A673 (cell line): ENCODE results near the gene ASAP3.

ENCODE experiments used
- EZH2 ChIP-seq: fragments of 200-600 bp; sonication (generic); IDR thresholded peaks from 2 replicates; pipeline ENCODE4 v1.6.1; 2017; ENCODE audit warnings: borderline replicate concordance, low read depth, mild to moderate bottlenecking, mixed read lengths, antibody characterized with exemption, low read length; ENCODE audit not compliant: poor library complexity, severe bottlenecking
- TF ChIP-seq, protein P1 (sequence below): fragments of 300-800, 200-600 bp; sonication (generic); conservative IDR thresholded peaks from 2 replicates; pipeline ENCODE4 v1.5.1; 2017; ENCODE audit warnings: low read depth, mild to moderate bottlenecking, antibody characterized with exemption, low read length, moderate library complexity, mixed read lengths

DNA sequence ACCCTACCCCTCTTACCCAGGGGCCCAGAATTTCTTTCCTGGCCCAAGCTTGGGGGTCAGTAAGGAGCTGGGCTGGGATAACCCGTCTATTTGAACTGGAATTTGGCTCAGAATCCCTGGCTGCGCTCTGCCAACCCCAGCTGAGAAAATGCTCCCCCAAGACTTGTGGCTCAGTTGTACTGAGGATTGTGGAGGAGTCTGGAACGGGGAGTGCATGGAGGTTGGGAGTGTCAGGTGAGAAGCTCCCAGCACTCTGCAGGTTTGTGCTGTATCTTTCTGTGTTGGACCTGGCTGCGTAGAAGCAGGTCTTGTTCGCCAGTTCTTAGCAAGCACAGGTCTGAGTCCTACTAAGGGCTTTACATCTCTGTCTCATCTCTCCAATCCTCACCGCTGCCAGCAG lies 61.0 kb downstream of the ASAP3 start:
- TF ChIP-seq, protein P1, sequence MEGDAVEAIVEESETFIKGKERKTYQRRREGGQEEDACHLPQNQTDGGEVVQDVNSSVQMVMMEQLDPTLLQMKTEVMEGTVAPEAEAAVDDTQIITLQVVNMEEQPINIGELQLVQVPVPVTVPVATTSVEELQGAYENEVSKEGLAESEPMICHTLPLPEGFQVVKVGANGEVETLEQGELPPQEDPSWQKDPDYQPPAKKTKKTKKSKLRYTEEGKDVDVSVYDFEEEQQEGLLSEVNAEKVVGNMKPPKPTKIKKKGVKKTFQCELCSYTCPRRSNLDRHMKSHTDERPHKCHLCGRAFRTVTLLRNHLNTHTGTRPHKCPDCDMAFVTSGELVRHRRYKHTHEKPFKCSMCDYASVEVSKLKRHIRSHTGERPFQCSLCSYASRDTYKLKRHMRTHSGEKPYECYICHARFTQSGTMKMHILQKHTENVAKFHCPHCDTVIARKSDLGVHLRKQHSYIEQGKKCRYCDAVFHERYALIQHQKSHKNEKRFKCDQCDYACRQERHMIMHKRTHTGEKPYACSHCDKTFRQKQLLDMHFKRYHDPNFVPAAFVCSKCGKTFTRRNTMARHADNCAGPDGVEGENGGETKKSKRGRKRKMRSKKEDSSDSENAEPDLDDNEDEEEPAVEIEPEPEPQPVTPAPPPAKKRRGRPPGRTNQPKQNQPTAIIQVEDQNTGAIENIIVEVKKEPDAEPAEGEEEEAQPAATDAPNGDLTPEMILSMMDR, result no peak
- no peak for TF ChIP-seq EZH2
